ENCODE results near the gene UBAP1.
"Not testable (repeated sequence)": the region's sequence is repeated elsewhere in the genome, so short reads cannot be mapped to it uniquely, and the experiment has no call there.

GRCh38 chr9:34197286-34197685 lies 18.4 kb downstream of the UBAP1 start:
- not testable (repeated sequence) for TF ChIP-seq CTCF, POLR2A (IDR thresholded peaks at IDR 0.05)

All from prostate gland (tissue), 2 donors.